B cell (primary cell): Measurements from ENCODE around the gene METAP1D. TPM values are rescaled to one million over a fixed set of nuclear protein-coding genes. Genes with fewer than 3 reads are reported as not detected.

Experiments used
- ATAC-seq: fragments of 200-7000 bp; cut with Tn5 transposase; one replicate; pipeline ENCODE4 v1.10.0; 2021; ENCODE audit warnings: low read depth, mild to moderate bottlenecking, moderate number of reproducible peaks, moderate library complexity
- CTCF ChIA-PET: fragments of 350-600 bp; sonication (Branson Sonifier 250); formaldehyde crosslinking; loops from one replicate; lab custom pipeline; 2021; ENCODE audit warnings: antibody characterized with exemption, inconsistent platforms; lab: Charles Lee
- POLR2A ChIA-PET: fragments of 350-600 bp; sonication (Branson Sonifier 250); formaldehyde crosslinking; loops from one replicate; lab custom pipeline; 2021; ENCODE audit warnings: antibody characterized with exemption; lab: Charles Lee
- DNase-seq: peaks from one replicate; pipeline ENCODE4 v3.0.0; 2013
- H2AFZ ChIP-seq: 2 replicates; pipeline ENCODE4 v1.6.1; 2012; ENCODE audit warnings: mild to moderate bottlenecking, low read depth, low read length; ENCODE audit not compliant: insufficient read depth, poor library complexity, severe bottlenecking
- H3K27ac ChIP-seq, 2 donors: 1 replicate in 1 of 2; 2 replicates in 1 of 2; pipeline ENCODE4 v1.5.1; 2012 to 2013; ENCODE audit warnings: low read length in 2 of 2, mild to moderate bottlenecking in 2 of 2, moderate library complexity in 1 of 2
- H3K27me3 ChIP-seq, 4 experiments: fragments of 200-600 bp in 1 of 4; sonication (generic) in 1 of 4; replicated peaks in 1 of 4; 1 replicate in 2 of 4; 2 replicates in 2 of 4; pipeline versions ENCODE4 v1.6.1 to v1.7.0; 2013 to 2016; ENCODE audit warnings: low read length in 3 of 4, mild to moderate bottlenecking in 2 of 4, mixed read lengths in 1 of 4, moderate library complexity in 1 of 4; ENCODE audit not compliant: insufficient read depth in 4 of 4, control insufficient read depth in 3 of 4; ENCODE audit errors: control extremely low read depth in 1 of 4
- H3K36me3 ChIP-seq, 2 experiments: replicated peaks in 1 of 2; 1 replicate in 1 of 2; 2 replicates in 1 of 2; pipeline versions ENCODE4 v1.6.1 to v1.7.1; 2013; ENCODE audit warnings: low read length in 1 of 2; ENCODE audit not compliant: insufficient read depth in 2 of 2, control insufficient read depth in 1 of 2; ENCODE audit errors: control extremely low read depth in 1 of 2, extremely low read depth in 1 of 2
- H3K4me1 ChIP-seq, 2 donors: fragments of 200-600 bp in 1 of 2; sonication (generic) in 1 of 2; 1 replicate in 1 of 2; 2 replicates in 1 of 2; pipeline versions ENCODE4 v1.5.1 to v1.6.1; 2013 to 2017; ENCODE audit warnings: low read length in 2 of 2; ENCODE audit not compliant: control insufficient read depth in 2 of 2, insufficient read depth in 2 of 2
- H3K4me2 ChIP-seq: replicated peaks from 2 replicates; pipeline ENCODE3; 2012; ENCODE audit warnings: mild to moderate bottlenecking, low read depth, low read length; ENCODE audit not compliant: poor library complexity, severe bottlenecking
- H3K4me3 ChIP-seq, 5 experiments: fragments of 200-600 bp in 1 of 5; sonication (generic) in 1 of 5; 1 replicate in 3 of 5; 2 replicates in 2 of 5; pipeline versions ENCODE4 v1.5.1 to v1.7.0; 2011 to 2016; ENCODE audit warnings: low read length in 4 of 5, mild to moderate bottlenecking in 4 of 5, low read depth in 2 of 5, control low read depth in 1 of 5, moderate library complexity in 1 of 5; ENCODE audit not compliant: insufficient read depth in 1 of 5; ENCODE audit errors: control extremely low read depth in 1 of 5, extremely low read depth in 1 of 5
- H3K79me2 ChIP-seq: fragments of 200-600 bp; sonication (generic); one replicate; pipeline ENCODE4 v1.6.0; 2016; ENCODE audit warnings: low read length; ENCODE audit not compliant: control insufficient read depth, insufficient read depth
- H3K9ac ChIP-seq: fragments of 200-600 bp; sonication (generic); 2 replicates; pipeline ENCODE4 v1.6.1; 2017; ENCODE audit warnings: mild to moderate bottlenecking, low read length, moderate library complexity
- H3K9me3 ChIP-seq, 3 donors: one replicate each; pipeline versions ENCODE4 v1.6.1 to v1.7.1; 2013; ENCODE audit warnings: low read length in 2 of 3; ENCODE audit not compliant: control insufficient read depth in 2 of 3, insufficient read depth in 1 of 3; ENCODE audit errors: control extremely low read depth in 1 of 3
- H4K20me1 ChIP-seq: 2 replicates; pipeline ENCODE4 v1.6.0; 2012; ENCODE audit warnings: mild to moderate bottlenecking, low read length; ENCODE audit not compliant: insufficient read depth, control insufficient read depth, poor library complexity, severe bottlenecking
- H3K27ac Mint-ChIP-seq: one replicate; pipeline ENCODE4 v1.8.0; 2021; ENCODE audit warnings: mixed read lengths
- H3K27me3 Mint-ChIP-seq: one replicate; pipeline ENCODE4 v1.8.0; 2021; ENCODE audit warnings: mixed read lengths
- H3K4me1 Mint-ChIP-seq: one replicate; pipeline ENCODE4 v1.8.0; 2021; ENCODE audit warnings: mixed read lengths
- H3K4me3 Mint-ChIP-seq: one replicate; pipeline ENCODE4 v1.8.0; 2021; ENCODE audit warnings: mixed read lengths
- H3K9me3 Mint-ChIP-seq: one replicate; pipeline ENCODE4 v1.8.0; 2022; ENCODE audit warnings: mixed read lengths; ENCODE audit not compliant: insufficient read depth
- EZH2 ChIP-seq: IDR thresholded peaks from 2 replicates; pipeline ENCODE4 v1.6.1; 2012; ENCODE audit warnings: borderline replicate concordance, low read depth, mild to moderate bottlenecking, moderate library complexity, low read length; ENCODE audit not compliant: insufficient read depth, poor library complexity, severe bottlenecking
- WGBS: methylation state at CpG from one replicate; pipeline ENCODE4 v1.1.5; 2013; ENCODE audit warnings: missing lambda C conversion rate; ENCODE audit not compliant: insufficient coverage; 5-methylcytosine and 5-hydroxymethylcytosine counted together
- intact Hi-C: fragments of 100-400 bp; cut with micrococcal nuclease; formaldehyde crosslinking; loops from one replicate; pipeline ENCODE4 v1.10.0; 2022
- polyA plus RNA-seq: library from polyadenylated mRNA; depleted of rRNA; stranded (reverse); fragments of >200 nt; gene quantifications from 2 replicates; pipeline ENCODE4 v1.2.3, GENCODE V29; 2012
- total RNA-seq, 2 donors: library from RNA; stranded (reverse); fragments of 120-200 nt in 1 of 2; gene quantifications; 1 replicate in 1 of 2; 2 replicates in 1 of 2; pipeline versions ENCODE4 v1.2.3 to v1.2.4, GENCODE V29; 2013 to 2022
- TF ChIP-seq, protein P1 (sequence below): fragments of 200-600 bp; IDR thresholded peaks from one replicate; pipeline ENCODE4 v1.8.0; 2022; ENCODE audit warnings: antibody characterized with exemption, mild to moderate bottlenecking

The METAP1D gene
- total and polyA plus RNA-seq, 2 donors (not counting 1 experiment from before 2014, with no cell fraction given), result 7.8 to 8.9 TPM

DNA sequence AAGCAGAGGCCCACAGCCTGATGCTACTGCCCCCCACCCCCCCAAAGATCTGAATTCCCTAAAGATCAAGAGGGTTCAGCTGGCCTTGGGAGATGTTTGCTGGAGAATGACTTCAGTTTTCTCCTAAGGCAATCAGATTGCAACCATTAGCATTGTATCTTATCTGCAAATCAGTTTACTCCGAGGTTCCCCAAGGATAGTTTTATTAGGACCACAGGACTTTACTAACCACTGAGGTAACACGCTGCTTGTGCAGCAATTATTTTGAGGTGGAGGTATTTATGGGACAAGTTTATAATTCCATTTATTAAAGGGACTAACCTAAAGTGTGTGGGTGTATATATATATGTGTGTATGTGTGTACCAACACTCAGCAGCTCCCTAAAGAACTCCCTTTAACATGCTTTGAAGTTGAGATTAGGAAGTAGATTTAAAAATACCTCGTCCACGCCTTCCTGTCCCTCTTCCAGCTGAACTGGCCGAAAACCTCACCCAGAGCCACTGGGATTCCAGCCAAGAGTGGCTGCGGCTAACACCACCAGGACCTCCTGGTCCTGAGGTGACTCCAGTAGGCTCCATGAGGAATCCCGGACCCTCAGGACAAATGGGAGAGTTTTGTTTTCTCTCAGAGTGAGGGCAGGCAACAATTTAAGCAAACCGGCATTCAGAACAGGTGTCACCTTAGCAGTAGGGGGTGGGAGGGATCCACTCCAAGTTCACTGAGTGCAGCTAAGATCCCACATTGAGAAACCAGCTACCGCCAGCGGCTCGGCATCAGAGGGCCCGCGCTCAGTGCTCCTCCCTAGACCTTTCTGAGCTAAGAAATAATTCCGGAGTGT is 82.6 kb downstream of the METAP1D start:
- 22% methylated on average over 9 of the region's 14 CpGs for WGBS
- TF ChIP-seq, protein P1, sequence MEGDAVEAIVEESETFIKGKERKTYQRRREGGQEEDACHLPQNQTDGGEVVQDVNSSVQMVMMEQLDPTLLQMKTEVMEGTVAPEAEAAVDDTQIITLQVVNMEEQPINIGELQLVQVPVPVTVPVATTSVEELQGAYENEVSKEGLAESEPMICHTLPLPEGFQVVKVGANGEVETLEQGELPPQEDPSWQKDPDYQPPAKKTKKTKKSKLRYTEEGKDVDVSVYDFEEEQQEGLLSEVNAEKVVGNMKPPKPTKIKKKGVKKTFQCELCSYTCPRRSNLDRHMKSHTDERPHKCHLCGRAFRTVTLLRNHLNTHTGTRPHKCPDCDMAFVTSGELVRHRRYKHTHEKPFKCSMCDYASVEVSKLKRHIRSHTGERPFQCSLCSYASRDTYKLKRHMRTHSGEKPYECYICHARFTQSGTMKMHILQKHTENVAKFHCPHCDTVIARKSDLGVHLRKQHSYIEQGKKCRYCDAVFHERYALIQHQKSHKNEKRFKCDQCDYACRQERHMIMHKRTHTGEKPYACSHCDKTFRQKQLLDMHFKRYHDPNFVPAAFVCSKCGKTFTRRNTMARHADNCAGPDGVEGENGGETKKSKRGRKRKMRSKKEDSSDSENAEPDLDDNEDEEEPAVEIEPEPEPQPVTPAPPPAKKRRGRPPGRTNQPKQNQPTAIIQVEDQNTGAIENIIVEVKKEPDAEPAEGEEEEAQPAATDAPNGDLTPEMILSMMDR, result no peak
- TF ChIP-seq EZH2, result no peak
- H3K4me3 ChIP-seq, result no peak overlapping the region
- peaks cover 38% of the 10 kb centered on the region for H3K4me1 Mint-ChIP-seq
- H3K27me3 Mint-ChIP-seq, result peaks cover 66% of the 10 kb centered on the region
- H3K27ac ChIP-seq, result no peak overlapping the region
- ChIA-PET POLR2A (interaction anchor here (0.6 to 2.2 kb wide), 2 partner anchors 17 to 238 kb away, joined by 6 to 8 read pairs; no protein-coding TSS in a partner anchor), CTCF (interaction anchor here (1.3 to 10.1 kb wide), 2 partner anchors 9 to 22 kb away, joined by 3 to 58 read pairs; partner anchors contain the start of gene DLX2)
- no peak overlapping the region for H3K4me3 Mint-ChIP-seq
- H4K20me1 ChIP-seq, result peaks cover 6% of the 10 kb centered on the region
- H2AFZ ChIP-seq, result no peak overlapping the region
- peak overlapping the region; percentile 10 for H3K27ac Mint-ChIP-seq
- no peaks in the 10 kb centered on the region for H3K9me3 Mint-ChIP-seq
- H3K79me2 ChIP-seq, result no peaks in the 10 kb centered on the region
- DNase-seq, result peak; percentile 31
- H3K36me3 ChIP-seq, result no peaks in the 10 kb centered on the region
- ATAC-seq, result no peak
- intact Hi-C loops, result no loop called here
- peaks cover 55 to 72% of the 10 kb centered on the region in 2 donors for H3K4me1 ChIP-seq
- peaks cover 0 to 84% (median 82%) of the 10 kb centered on the region in 4 experiments for H3K27me3 ChIP-seq
- no peak overlapping the region for H3K9ac ChIP-seq
- H3K9me3 ChIP-seq, result peaks cover 0 to 82% (median 42%) of the 10 kb centered on the region in 3 donors
- no peak overlapping the region for H3K4me2 ChIP-seq
